Uterus (tissue), 4 donors: ENCODE results near the gene WNT6. TPM values are rescaled to one million over a fixed set of nuclear protein-coding genes. Genes with fewer than 3 reads are reported as not detected.

Experiments used
- DNase-seq, 2 donors: peaks; one replicate each; pipeline ENCODE4 v3.0.0-alpha.2; 2019 to 2020
- H3K27ac ChIP-seq, 2 donors: fragments of 200-600 bp; sonication (generic); 1 replicate in 1 of 2; 2 replicates in 1 of 2; pipeline ENCODE4 v1.5.1; 2016 to 2018
- H3K27me3 ChIP-seq, 2 donors: fragments of 200-600 bp; sonication (generic); one replicate each; pipeline ENCODE4 v1.5.1; 2018 to 2019; ENCODE audit warnings: control low read depth in 1 of 2
- H3K36me3 ChIP-seq, 2 donors: fragments of 200-600 bp; sonication (generic); one replicate each; pipeline ENCODE4 v1.5.1; 2019; ENCODE audit warnings: control low read depth in 1 of 2
- H3K4me1 ChIP-seq, 2 donors: fragments of 200-600 bp; sonication (generic); one replicate each; pipeline ENCODE4 v1.5.1; 2018 to 2019; ENCODE audit warnings: control low read depth in 1 of 2
- H3K4me3 ChIP-seq, 2 donors: fragments of 200-600 bp; sonication (generic); 1 replicate in 1 of 2; 2 replicates in 1 of 2; pipeline ENCODE4 v1.5.1; 2018 to 2019; ENCODE audit warnings: mild to moderate bottlenecking in 1 of 2
- H3K9me3 ChIP-seq, 2 donors: fragments of 200-600 bp; sonication (generic); one replicate each; pipeline ENCODE4 v1.5.1; 2019; ENCODE audit warnings: control low read depth in 1 of 2
- POLR2A ChIP-seq, 2 donors: fragments of 450-650 bp; IDR thresholded peaks; one replicate each; pipeline ENCODE4 v1.6.1; 2016; ENCODE audit warnings: antibody characterized with exemption in 2 of 2, mild to moderate bottlenecking in 1 of 2, moderate library complexity in 1 of 2
- intact Hi-C: fragments of 100-400 bp; cut with DNase I; formaldehyde crosslinking; loops from one replicate; pipeline ENCODE4 v1.15.1; 2023; ENCODE audit warnings: low total_unique reads
- total RNA-seq, 4 donors: library from RNA; depleted of rRNA in 3 of 4; stranded (reverse); fragments of >200 nt in 3 of 4; gene quantifications; one replicate each; pipeline versions ENCODE4 v1.1.0 to v1.2.4, GENCODE V29; 2014 to 2023
- TF ChIP-seq, protein P1 (sequence below), 4 experiments: fragments of 200-600 bp in 2 of 4; fragments of 450-650 bp in 2 of 4; sonication (generic) in 2 of 4; IDR thresholded peaks; one replicate each; pipeline ENCODE4 v1.5.1; 2016 to 2019; ENCODE audit warnings: antibody characterized with exemption in 4 of 4, mild to moderate bottlenecking in 2 of 4, moderate library complexity in 1 of 4
- donor health status: DM: yes; HTN: yes; CAD: no.

WNT6 gene
- total RNA-seq, 4 donors from 2014 or later, result 1.0 to 2.1 (median 1.9) TPM; not detected in 1

DNA sequence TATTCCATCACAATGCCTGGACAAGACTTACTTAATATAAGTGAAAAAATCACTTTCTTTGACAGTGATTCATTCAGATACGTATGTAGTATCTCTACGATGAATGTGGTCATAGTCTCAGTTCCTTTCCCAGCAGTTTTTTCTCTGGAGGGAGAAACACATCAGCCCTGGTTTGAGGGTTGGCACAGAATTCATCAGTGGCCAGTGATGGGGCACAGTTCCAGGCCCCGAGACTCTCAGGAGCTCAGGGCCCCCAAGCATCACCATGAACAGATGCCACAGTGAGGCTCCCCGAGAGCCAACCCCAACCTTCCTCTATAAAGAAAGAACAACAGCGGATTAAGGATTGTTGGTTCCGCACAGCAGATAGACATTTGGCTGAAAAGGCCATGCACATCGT is 40.5 kb upstream of the WNT6 start:
- Histone ChIP-seq H3K4me3 (no peak overlapping the region), H3K9me3 (no peaks in the 10 kb centered on the region), H3K27ac (no peak overlapping the region), H3K36me3 (no peaks in the 10 kb centered on the region), H3K4me1 (no peaks in the 10 kb centered on the region), H3K27me3 (no peaks in the 10 kb centered on the region)
- intact Hi-C loops, result no loop called here
- no peak for DNase-seq
- TF ChIP-seq, protein P1, sequence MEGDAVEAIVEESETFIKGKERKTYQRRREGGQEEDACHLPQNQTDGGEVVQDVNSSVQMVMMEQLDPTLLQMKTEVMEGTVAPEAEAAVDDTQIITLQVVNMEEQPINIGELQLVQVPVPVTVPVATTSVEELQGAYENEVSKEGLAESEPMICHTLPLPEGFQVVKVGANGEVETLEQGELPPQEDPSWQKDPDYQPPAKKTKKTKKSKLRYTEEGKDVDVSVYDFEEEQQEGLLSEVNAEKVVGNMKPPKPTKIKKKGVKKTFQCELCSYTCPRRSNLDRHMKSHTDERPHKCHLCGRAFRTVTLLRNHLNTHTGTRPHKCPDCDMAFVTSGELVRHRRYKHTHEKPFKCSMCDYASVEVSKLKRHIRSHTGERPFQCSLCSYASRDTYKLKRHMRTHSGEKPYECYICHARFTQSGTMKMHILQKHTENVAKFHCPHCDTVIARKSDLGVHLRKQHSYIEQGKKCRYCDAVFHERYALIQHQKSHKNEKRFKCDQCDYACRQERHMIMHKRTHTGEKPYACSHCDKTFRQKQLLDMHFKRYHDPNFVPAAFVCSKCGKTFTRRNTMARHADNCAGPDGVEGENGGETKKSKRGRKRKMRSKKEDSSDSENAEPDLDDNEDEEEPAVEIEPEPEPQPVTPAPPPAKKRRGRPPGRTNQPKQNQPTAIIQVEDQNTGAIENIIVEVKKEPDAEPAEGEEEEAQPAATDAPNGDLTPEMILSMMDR (IDR thresholded peaks at IDR 0.05), result no peak

DNA sequence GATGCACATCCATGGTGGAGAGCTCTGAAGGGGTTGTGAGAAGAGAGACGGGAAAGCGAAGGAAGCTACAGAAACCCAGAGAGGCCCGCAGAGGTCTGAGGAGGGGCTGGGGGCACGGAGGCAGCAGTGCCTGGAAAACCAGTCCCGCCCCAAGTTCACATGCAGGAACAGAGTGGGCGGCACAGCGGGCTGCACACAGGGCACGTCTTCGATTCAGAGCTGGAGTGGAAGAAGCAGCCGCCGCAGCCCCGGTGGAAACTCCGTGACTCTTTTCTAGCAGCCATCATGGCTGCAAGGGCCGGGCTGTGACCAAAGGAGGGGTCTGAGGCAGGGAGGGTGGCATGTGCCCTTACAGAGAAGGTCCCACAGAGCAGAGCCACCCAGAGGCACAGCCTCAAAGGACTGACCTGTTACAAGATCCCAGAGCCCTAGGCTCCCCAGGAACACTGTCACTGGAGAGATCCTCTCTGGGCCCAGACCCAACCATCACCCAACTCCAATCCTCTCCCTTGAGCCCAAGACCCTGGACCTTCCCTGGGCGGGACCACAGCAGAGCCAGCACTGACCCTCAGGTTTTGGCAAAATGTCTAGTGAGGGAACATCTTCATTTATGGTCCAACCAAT is 38.7 kb upstream of the WNT6 start:
- intact Hi-C loops, result no loop called here
- Histone ChIP-seq H3K4me3 (no peak overlapping the region), H3K27me3 (no peaks in the 10 kb centered on the region), H3K4me1 (no peaks in the 10 kb centered on the region), H3K36me3 (no peaks in the 10 kb centered on the region), H3K27ac (no peak overlapping the region), H3K9me3 (no peaks in the 10 kb centered on the region)
- TF ChIP-seq, protein P1 (IDR thresholded peaks at IDR 0.05), result no peak
- TF ChIP-seq POLR2A (IDR thresholded peaks at IDR 0.05), result no peak
- no peak for DNase-seq

DNA sequence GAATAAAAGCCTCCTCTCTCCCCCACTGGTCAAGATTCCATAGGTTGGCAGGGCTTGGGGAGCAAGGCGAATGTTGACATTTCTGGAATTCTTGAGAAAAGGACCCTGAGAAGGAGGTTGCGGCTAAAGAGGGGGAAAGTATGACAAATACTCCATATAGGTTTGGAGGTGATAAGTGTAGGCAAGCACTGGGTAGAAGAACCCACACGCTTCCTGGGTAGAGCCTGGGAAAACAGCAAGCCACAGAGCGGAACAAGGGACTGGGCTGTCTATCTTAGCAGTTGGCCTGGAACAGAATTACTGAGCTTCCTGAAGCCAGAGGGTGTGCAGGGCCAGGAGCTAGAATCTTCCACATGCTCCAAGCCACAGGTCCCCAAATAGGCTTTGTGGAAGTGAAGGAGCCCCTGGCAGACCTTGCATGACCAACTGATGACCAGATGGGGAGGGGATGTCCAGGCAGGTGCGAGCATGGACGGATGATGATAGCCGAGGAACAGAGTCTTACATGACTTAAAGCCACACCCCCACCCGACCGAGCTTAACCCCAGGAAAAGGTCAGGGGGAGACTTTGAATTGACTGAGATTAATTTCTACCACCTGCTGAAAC is 37.9 kb upstream of the WNT6 start:
- TF ChIP-seq POLR2A (IDR thresholded peaks at IDR 0.05), result no peak
- TF ChIP-seq, protein P1 (IDR thresholded peaks at IDR 0.05), result no peak
- Histone ChIP-seq H3K27me3 (no peaks in the 10 kb centered on the region), H3K27ac (no peak overlapping the region), H3K36me3 (no peaks in the 10 kb centered on the region), H3K4me1 (no peaks in the 10 kb centered on the region), H3K9me3 (no peaks in the 10 kb centered on the region), H3K4me3 (no peak overlapping the region)
- DNase-seq, result no peak
- intact Hi-C loops, result no loop called here

DNA sequence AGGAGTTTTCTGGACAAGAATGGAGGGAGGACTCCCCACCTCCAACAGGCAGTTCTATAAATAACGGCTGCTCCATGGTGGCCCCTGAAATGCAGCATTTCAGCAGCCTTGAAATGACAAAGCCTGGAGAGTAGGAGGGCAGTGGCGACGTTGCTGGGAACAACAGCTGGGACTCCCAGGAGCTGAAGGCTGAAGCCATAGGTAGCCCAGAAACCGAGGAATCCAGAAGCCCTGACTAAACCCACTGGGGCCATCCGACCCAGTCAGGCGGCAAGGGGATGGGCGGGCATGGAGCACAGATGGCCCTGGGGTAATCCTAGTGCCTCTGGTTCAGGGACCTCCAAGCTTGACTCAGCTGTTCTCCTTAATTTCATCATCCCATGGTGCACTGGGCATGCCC is 37.0 kb upstream of the WNT6 start:
- TF ChIP-seq, protein P1 (IDR thresholded peaks at IDR 0.05), result no peak
- no peak for TF ChIP-seq POLR2A (IDR thresholded peaks at IDR 0.05)
- H3K27me3 ChIP-seq, result no peaks in the 10 kb centered on the region
- intact Hi-C loops, result no loop called here
- no peaks in the 10 kb centered on the region for H3K9me3 ChIP-seq
- H3K4me3 ChIP-seq, result no peak overlapping the region
- H3K4me1 ChIP-seq, result no peaks in the 10 kb centered on the region
- no peak for DNase-seq
- no peak overlapping the region for H3K27ac ChIP-seq
- no peaks in the 10 kb centered on the region for H3K36me3 ChIP-seq

DNA sequence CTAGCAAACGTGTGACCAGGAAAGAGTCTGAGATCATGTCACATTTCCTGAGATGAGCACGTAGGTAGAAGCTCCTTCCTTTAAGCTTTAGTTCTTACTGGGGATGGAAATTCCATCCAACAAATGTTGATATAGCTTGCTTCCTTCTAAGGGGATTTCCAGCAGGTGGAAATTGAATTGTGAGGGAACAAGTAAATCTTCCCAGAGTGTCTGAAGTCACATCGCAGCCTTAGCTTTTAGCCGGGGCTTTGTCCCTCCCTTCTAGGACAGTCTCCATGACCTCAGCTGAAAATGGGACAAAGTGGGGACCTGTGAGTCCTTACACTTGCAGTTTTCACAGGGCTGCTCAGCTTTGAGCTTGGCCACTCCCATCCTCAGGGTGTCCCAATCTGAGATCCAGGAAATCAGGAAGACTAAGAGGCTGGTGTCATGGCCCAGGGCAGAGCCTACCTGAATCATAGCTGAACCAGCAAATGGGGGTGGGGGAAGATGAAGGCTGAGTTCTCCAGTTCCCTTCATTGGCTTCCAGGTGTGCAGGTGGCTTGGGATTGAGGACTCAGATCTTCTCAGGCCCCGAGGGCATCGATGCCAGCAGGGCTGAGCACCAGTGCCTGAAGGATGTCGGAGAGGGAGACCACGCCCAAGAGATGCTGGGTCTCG is 36.3 kb upstream of the WNT6 start:
- intact Hi-C loops, result no loop called here
- no peaks in the 10 kb centered on the region for H3K9me3 ChIP-seq
- TF ChIP-seq POLR2A (IDR thresholded peaks at IDR 0.05), result no peak
- TF ChIP-seq, protein P1 (IDR thresholded peaks at IDR 0.05), result no peak

More for the DNA sequence above, 36.3 kb upstream of the WNT6 start:
- H3K4me3 ChIP-seq, result no peak overlapping the region
- H3K4me1 ChIP-seq, result no peaks in the 10 kb centered on the region
- no peaks in the 10 kb centered on the region for H3K27me3 ChIP-seq
- H3K27ac ChIP-seq, result no peak overlapping the region
- H3K36me3 ChIP-seq, result no peaks in the 10 kb centered on the region
- no peak for DNase-seq
